ENCODE measurements around the gene ETFRF1.

Gene ETFRF1

GRCh38 chr12:25236190-25236589 lies 41.2 kb downstream of the ETFRF1 start:
- no peak for DNase-seq

- no peak for DNase-seq
Observed at GRCh38 chr12:25236626-25237025, 41.6 kb downstream of the ETFRF1 start.

GRCh38 chr12:25241167-25242020 lies 46.4 kb downstream of the ETFRF1 start:
- no peak for DNase-seq

GRCh38 chr12:25242981-25243679 lies 48.1 kb downstream of the ETFRF1 start:
- no peak for DNase-seq

GRCh38 chr12:25243680-25243990 lies 48.6 kb downstream of the ETFRF1 start:
- no peak for DNase-seq

- DNase-seq, result no peak
Observed at GRCh38 chr12:25245491-25245890, 50.5 kb downstream of the ETFRF1 start.

- no peak for DNase-seq
Observed at GRCh38 chr12:25248137-25248536, 53.1 kb downstream of the ETFRF1 start.

GRCh38 chr12:25248732-25249131 lies 53.7 kb downstream of the ETFRF1 start:
- no peak for DNase-seq

- peak; percentile 78 for DNase-seq
Observed at GRCh38 chr12:25249931-25250738, 55.1 kb downstream of the ETFRF1 start.

GRCh38 chr12:25250744-25251730 lies 56.0 kb downstream of the ETFRF1 start, which contains the start of gene KRAS:
Gene KRAS, minus strand, starts transcription at chr12:25250929.
- DNase-seq, result peak; percentile 92

- DNase-seq, result no peak
Observed at GRCh38 chr12:25251769-25252168, 56.7 kb downstream of the ETFRF1 start.

- DNase-seq, result no peak
Observed at GRCh38 chr12:25252946-25253345, 57.9 kb downstream of the ETFRF1 start.

- no peak for DNase-seq
Observed at GRCh38 chr12:25253371-25254068, 58.5 kb downstream of the ETFRF1 start.

- DNase-seq, result no peak
Observed at GRCh38 chr12:25254271-25254880, 59.3 kb downstream of the ETFRF1 start.
